GM19351 (cell line): Measurements from ENCODE around the gene CELA3A.
"Not testable (repeated sequence)": the region's sequence is repeated elsewhere in the genome, so short reads cannot be mapped to it uniquely, and the experiment has no call there.

Experiments
- ATAC-seq: cut with Tn5 transposase; IDR thresholded peaks from one replicate; pipeline ENCODE4 v1.9.1; 2021; ENCODE audit warnings: mild to moderate bottlenecking, moderate library complexity; ENCODE audit not compliant: unreplicated experiment

The CELA3A gene

GRCh38 chr1:21981253-21981652 lies 20.2 kb upstream of the CELA3A start:
- not testable (repeated sequence) for ATAC-seq

GRCh38 chr1:21982122-21982521 lies 19.3 kb upstream of the CELA3A start:
- not testable (repeated sequence) for ATAC-seq

GRCh38 chr1:21983539-21983938 lies 17.9 kb upstream of the CELA3A start:
- ATAC-seq: not testable (repeated sequence)

- not testable (repeated sequence) for ATAC-seq
Measured at GRCh38 chr1:21985893-21986292, 15.6 kb upstream of the CELA3A start.

- ATAC-seq: not testable (repeated sequence)
Measured at GRCh38 chr1:21986386-21986785, 15.1 kb upstream of the CELA3A start.

- not testable (repeated sequence) for ATAC-seq
Measured at GRCh38 chr1:21989672-21990393, 11.6 kb upstream of the CELA3A start.

GRCh38 chr1:21992186-21992585 lies 9.3 kb upstream of the CELA3A start:
- not testable (repeated sequence) for ATAC-seq

- ATAC-seq: not testable (repeated sequence)
Measured at GRCh38 chr1:21994716-21995115, 6.7 kb upstream of the CELA3A start.

- ATAC-seq: not testable (repeated sequence)
Measured at GRCh38 chr1:21996663-21996970, 4.8 kb upstream of the CELA3A start.

GRCh38 chr1:21997891-21998623 lies 3.4 kb upstream of the CELA3A start:
- not testable (repeated sequence) for ATAC-seq

- not testable (repeated sequence) for ATAC-seq
Measured at GRCh38 chr1:21998624-21999294, 2.7 kb upstream of the CELA3A start.

- not testable (repeated sequence) for ATAC-seq
Measured at GRCh38 chr1:21999645-22000044, 1.8 kb upstream of the CELA3A start.

- not testable (repeated sequence) for ATAC-seq
Measured at GRCh38 chr1:22002461-22002860, 1.0 kb downstream of the CELA3A start.

- ATAC-seq: not testable (repeated sequence)
Measured at GRCh38 chr1:22002875-22003274, 1.4 kb downstream of the CELA3A start.

GRCh38 chr1:22003959-22004358 lies 2.5 kb downstream of the CELA3A start:
- not testable (repeated sequence) for ATAC-seq

- not testable (repeated sequence) for ATAC-seq
Measured at GRCh38 chr1:22005261-22006149, 4.0 kb downstream of the CELA3A start.

- not testable (repeated sequence) for ATAC-seq
Measured at GRCh38 chr1:22006736-22007135, 5.3 kb downstream of the CELA3A start.

- not testable (repeated sequence) for ATAC-seq
Measured at GRCh38 chr1:22007262-22007661, 5.8 kb downstream of the CELA3A start.

- ATAC-seq: not testable (repeated sequence)
Measured at GRCh38 chr1:22009566-22009965, 8.1 kb downstream of the CELA3A start.

- not testable (repeated sequence) for ATAC-seq
Measured at GRCh38 chr1:22012752-22013151, 11.3 kb downstream of the CELA3A start.
